Mucosa of descending colon (tissue), 3 donors: ENCODE data around the gene CFAP77. TPM values are rescaled to one million over a fixed set of nuclear protein-coding genes. Genes with fewer than 3 reads are reported as not detected.

ENCODE experiments used
- ATAC-seq: fragments of 200-7000 bp; cut with Tn5 transposase; one replicate; pipeline ENCODE4 v1.9.1; 2020; ENCODE audit warnings: mild to moderate bottlenecking, moderate library complexity
- DNase-seq, 3 donors: peaks; one replicate each; pipeline ENCODE4 v3.0.0-alpha.2; 2020
- H3K36me3 ChIP-seq: fragments of 200-600 bp; one replicate; pipeline ENCODE4 v1.8.0; 2021; ENCODE audit warnings: low read depth, mild to moderate bottlenecking
- H3K4me1 ChIP-seq: fragments of 200-600 bp; one replicate; pipeline ENCODE4 v1.8.0; 2021; ENCODE audit warnings: low read depth, mild to moderate bottlenecking
- H3K4me3 ChIP-seq: fragments of 200-600 bp; one replicate; pipeline ENCODE4 v1.8.0; 2021; ENCODE audit warnings: mild to moderate bottlenecking
- H3K9me3 ChIP-seq: fragments of 200-600 bp; one replicate; pipeline ENCODE4 v1.8.0; 2021; ENCODE audit warnings: mild to moderate bottlenecking
- intact Hi-C, 2 donors: fragments of 100-400 bp; cut with DNase I in 1 of 2; cut with micrococcal nuclease in 1 of 2; formaldehyde crosslinking; loops; one replicate each; pipeline versions ENCODE4 v1.11.0 to v1.11.1; 2022; cut with DNase I, micrococcal nuclease
- total RNA-seq, 3 donors: library from RNA; stranded (reverse); fragmentation: NEBNext Ultra II Directional in 2 of 3; extraction: Animal tissue kit (Norgen Biotek cat#: 25700) in 2 of 3; gene quantifications; one replicate each; pipeline versions ENCODE4 v1.2.1 to v1.2.4, GENCODE V29; 2021 to 2023
- TF ChIP-seq, protein P1 (sequence below): fragments of 200-600 bp; IDR thresholded peaks from one replicate; pipeline ENCODE4 v1.8.0; 2022; ENCODE audit warnings: antibody characterized with exemption, mild to moderate bottlenecking
- donor health status: DM: no; HTN: no; CAD: no; lungs with moderate emphysema.
- donor health status: DM: no; HTN: no; CAD: no.
- donor health status: DM: no; HTN: yes; CAD: no.

CFAP77 gene
- total RNA-seq, 3 donors from 2014 or later, result not detected

DNA sequence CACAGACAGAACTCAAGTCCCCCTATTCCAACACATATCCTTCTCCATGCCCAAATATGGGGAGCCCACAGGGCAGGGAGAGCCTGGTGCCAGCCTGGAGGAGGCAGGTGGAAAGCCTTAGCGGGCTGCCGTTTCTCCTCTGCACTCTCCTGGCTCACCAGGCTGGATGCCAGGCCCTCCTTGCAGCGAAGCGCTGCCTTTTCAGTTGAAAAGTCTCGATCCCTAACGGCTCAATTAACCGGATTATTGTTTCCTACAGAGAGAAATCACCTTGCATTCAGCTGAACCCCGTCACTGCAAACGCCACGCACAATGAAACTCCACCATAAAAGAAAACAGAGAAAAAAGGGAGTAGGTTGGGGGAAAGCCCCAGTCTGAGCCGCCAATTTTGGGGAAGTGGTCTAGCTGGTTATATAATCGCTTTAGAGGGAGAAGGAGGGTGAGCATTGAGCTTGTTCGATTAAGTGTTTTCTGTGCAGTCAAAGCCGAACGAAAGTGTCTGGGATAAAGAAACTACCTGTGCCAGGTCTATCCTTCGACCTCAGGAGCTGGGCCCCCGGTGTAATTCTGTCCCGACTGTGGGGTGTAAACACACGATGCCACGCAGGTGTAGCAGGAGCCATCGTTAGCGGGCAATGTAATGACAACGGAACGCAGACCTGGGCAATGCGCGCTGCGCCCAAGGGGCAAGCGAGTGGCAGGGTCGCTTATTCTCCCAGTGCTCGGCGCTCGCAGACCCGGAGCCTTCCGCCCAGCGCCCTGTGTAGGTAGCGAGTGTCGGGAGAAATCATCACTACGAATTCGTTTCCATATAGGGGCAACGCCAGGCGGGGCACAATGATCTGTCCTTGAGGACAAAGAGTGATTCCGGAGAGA is 176.2 kb downstream of the CFAP77 start:
- Histone ChIP-seq H3K4me3 (no peak overlapping the region), H3K4me1 (peaks cover 6% of the 10 kb centered on the region), H3K36me3 (no peaks in the 10 kb centered on the region), H3K9me3 (no peaks in the 10 kb centered on the region)
- DNase-seq, result no peak
- no peak for ATAC-seq
- intact Hi-C loops, result no loop called here
- TF ChIP-seq, protein P1, sequence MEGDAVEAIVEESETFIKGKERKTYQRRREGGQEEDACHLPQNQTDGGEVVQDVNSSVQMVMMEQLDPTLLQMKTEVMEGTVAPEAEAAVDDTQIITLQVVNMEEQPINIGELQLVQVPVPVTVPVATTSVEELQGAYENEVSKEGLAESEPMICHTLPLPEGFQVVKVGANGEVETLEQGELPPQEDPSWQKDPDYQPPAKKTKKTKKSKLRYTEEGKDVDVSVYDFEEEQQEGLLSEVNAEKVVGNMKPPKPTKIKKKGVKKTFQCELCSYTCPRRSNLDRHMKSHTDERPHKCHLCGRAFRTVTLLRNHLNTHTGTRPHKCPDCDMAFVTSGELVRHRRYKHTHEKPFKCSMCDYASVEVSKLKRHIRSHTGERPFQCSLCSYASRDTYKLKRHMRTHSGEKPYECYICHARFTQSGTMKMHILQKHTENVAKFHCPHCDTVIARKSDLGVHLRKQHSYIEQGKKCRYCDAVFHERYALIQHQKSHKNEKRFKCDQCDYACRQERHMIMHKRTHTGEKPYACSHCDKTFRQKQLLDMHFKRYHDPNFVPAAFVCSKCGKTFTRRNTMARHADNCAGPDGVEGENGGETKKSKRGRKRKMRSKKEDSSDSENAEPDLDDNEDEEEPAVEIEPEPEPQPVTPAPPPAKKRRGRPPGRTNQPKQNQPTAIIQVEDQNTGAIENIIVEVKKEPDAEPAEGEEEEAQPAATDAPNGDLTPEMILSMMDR, result no peak

DNA sequence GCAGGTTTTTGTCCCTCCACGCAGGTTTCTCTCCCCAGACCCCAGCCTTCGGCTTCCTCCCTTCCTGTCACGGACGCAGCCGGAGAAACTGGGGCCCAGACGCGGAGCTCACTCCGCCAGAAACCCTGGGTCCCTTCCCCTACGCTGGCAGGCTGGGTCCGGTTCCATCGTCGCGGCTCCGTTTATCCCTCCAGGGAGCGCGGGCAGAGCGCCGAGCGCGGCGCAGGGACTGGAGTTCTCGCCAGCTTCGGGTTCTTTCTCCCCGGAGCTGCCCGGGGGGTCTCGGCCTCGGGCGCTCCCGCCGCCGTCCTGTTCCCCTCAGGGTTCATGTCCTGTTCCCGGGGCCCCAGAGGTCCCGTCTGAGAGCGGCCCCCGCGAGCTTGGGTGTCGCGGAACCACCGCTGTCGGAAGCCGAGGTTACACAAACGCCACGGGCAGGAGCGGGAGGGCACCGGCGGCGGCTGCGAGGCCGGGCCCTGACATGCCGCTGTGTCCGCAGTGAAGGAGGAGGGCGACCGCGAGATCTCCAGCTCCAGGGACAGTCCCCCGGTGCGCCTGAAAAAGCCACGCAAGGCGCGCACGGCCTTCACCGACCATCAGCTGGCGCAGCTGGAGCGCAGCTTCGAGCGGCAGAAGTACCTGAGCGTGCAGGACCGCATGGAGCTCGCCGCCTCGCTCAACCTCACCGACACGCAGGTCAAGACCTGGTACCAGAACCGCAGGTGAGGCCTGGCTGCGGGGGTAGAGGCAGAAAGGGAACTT is 177.0 kb downstream of the CFAP77 start:
- ATAC-seq (no peak), DNase-seq (no peak)
- intact Hi-C loops, result no loop called here
- TF ChIP-seq, protein P1, result no peak
- Histone ChIP-seq H3K4me1 (peaks cover under 1% of the 10 kb centered on the region), H3K4me3 (no peak overlapping the region), H3K36me3 (no peaks in the 10 kb centered on the region), H3K9me3 (no peaks in the 10 kb centered on the region)

- TF ChIP-seq, protein P1, result no peak
- intact Hi-C loops, result no loop called here
- Histone ChIP-seq H3K4me1 (no peaks in the 10 kb centered on the region), H3K36me3 (no peaks in the 10 kb centered on the region), H3K4me3 (no peak overlapping the region), H3K9me3 (no peaks in the 10 kb centered on the region)
- ATAC-seq (no peak), DNase-seq (no peak)
Measured at GRCh38 chr9:132587592-132587955, 177.6 kb downstream of the CFAP77 start.

GRCh38 chr9:132588098-132588497 is 178.1 kb downstream of the CFAP77 start:
- Histone ChIP-seq H3K4me3 (no peak overlapping the region), H3K36me3 (no peaks in the 10 kb centered on the region), H3K9me3 (no peaks in the 10 kb centered on the region), H3K4me1 (no peaks in the 10 kb centered on the region)
- intact Hi-C loops, result no loop called here
- DNase-seq (no peak), ATAC-seq (no peak)
- TF ChIP-seq, protein P1, result no peak

- H3K36me3 ChIP-seq, result no peaks in the 10 kb centered on the region
- H3K9me3 ChIP-seq, result no peaks in the 10 kb centered on the region
- intact Hi-C loops, result no loop called here
- no peaks in the 10 kb centered on the region for H3K4me1 ChIP-seq
- DNase-seq (no peak), ATAC-seq (peak; percentile 39)
- H3K4me3 ChIP-seq, result no peak overlapping the region
- TF ChIP-seq, protein P1, result no peak
Measured at GRCh38 chr9:132588501-132589147, 178.6 kb downstream of the CFAP77 start.
